IMR-90 (cell line): ENCODE results near the gene RIOX2. TPM values are rescaled to one million over a fixed set of nuclear protein-coding genes. Genes with fewer than 3 reads are reported as not detected.

Source experiments
- ATAC-seq: fragments of 200-7000 bp; cut with Tn5 transposase; 2 replicates; pipeline ENCODE4 v1.9.1; 2020; ENCODE audit warnings: low read depth, mild to moderate bottlenecking, moderate library complexity
- BruUV-seq: library from RNA; stranded (reverse); fragments of 400-500 nt; replicated peaks from 2 replicates; lab custom pipeline; 2021; lab: Mats Ljungman, UMichigan
- CTCF ChIA-PET: fragments of 300-600 bp; formaldehyde crosslinking; extraction: SDS; loops from one replicate; lab custom pipeline; 2021; ENCODE audit warnings: antibody characterized with exemption; lab: Yijun Ruan, JAX
- POLR2A ChIA-PET: fragments of 300-600 bp; sonication (Branson Sonifier 250); formaldehyde crosslinking; loops from one replicate; lab custom pipeline; 2022; ENCODE audit warnings: antibody characterized with exemption; ENCODE audit not compliant: unreplicated experiment; lab: Charles Lee
- DNase-seq: peaks from one replicate; pipeline ENCODE4 v3.0.0; 2013
- H2AFZ ChIP-seq: replicated peaks from 2 replicates; pipeline ENCODE3; 2013; ENCODE audit warnings: low read length, mild to moderate bottlenecking; ENCODE audit not compliant: poor library complexity
- H2AK5ac ChIP-seq: 2 replicates; pipeline ENCODE4 v1.6.1; 2013; ENCODE audit warnings: low read depth, low read length, inconsistent platforms
- H2AK9ac ChIP-seq: replicated peaks from 2 replicates; pipeline ENCODE3; 2013; ENCODE audit warnings: mild to moderate bottlenecking, low read depth, low read length, moderate library complexity; ENCODE audit not compliant: poor library complexity
- H2BK120ac ChIP-seq: 2 replicates; pipeline ENCODE4 v1.6.1; 2013; ENCODE audit warnings: low read depth, low read length, inconsistent platforms
- H2BK15ac ChIP-seq: 3 replicates; pipeline ENCODE4 v1.6.1; 2013; ENCODE audit warnings: low read depth, low read length, inconsistent platforms
- H2BK20ac ChIP-seq: 2 replicates; pipeline ENCODE4 v1.6.1; 2013; ENCODE audit warnings: low read depth, mild to moderate bottlenecking, inconsistent platforms, low read length, moderate library complexity
- H2BK5ac ChIP-seq: 2 replicates; pipeline ENCODE4 v1.6.1; 2013; ENCODE audit warnings: mild to moderate bottlenecking, low read depth, low read length, inconsistent platforms; ENCODE audit not compliant: poor library complexity, severe bottlenecking
- H3K14ac ChIP-seq: replicated peaks from 2 replicates; pipeline ENCODE4 v1.6.1; 2013; ENCODE audit warnings: low read depth, low read length, inconsistent platforms
- H3K18ac ChIP-seq: 2 replicates; pipeline ENCODE4 v1.6.1; 2013; ENCODE audit warnings: low read depth, low read length, control low read depth
- H3K23ac ChIP-seq: 2 replicates; pipeline ENCODE4 v1.6.1; 2013; ENCODE audit warnings: low read depth, low read length, inconsistent platforms
- H3K27ac ChIP-seq: 2 replicates; pipeline ENCODE4 v1.5.1; 2013; ENCODE audit warnings: mild to moderate bottlenecking, control low read depth, low read length; ENCODE audit not compliant: insufficient read depth
- H3K27me3 ChIP-seq: 2 replicates; pipeline ENCODE4 v1.6.1; 2013; ENCODE audit warnings: low read length; ENCODE audit not compliant: control insufficient read depth, insufficient read depth
- H3K36me3 ChIP-seq: 2 replicates; pipeline ENCODE4 v1.6.1; 2013; ENCODE audit warnings: low read length, mixed read lengths; ENCODE audit not compliant: control insufficient read depth, insufficient read depth
- H3K4ac ChIP-seq: 2 replicates; pipeline ENCODE4 v1.6.1; 2013; ENCODE audit warnings: low read depth, low read length, inconsistent platforms
- H3K4me1 ChIP-seq: 2 replicates; pipeline ENCODE4 v1.6.1; 2013; ENCODE audit warnings: low read length, mixed read lengths; ENCODE audit not compliant: control insufficient read depth, insufficient read depth
- H3K4me2 ChIP-seq: 2 replicates; pipeline ENCODE4 v1.6.1; 2013; ENCODE audit warnings: low read depth, mild to moderate bottlenecking, control low read depth, low read length, moderate library complexity
- H3K4me3 ChIP-seq: 2 replicates; pipeline ENCODE4 v1.5.1; 2013; ENCODE audit warnings: low read depth, mild to moderate bottlenecking, control low read depth, low read length, moderate library complexity; ENCODE audit not compliant: insufficient read depth
- H3K56ac ChIP-seq: 2 replicates; pipeline ENCODE4 v1.6.1; 2013; ENCODE audit warnings: low read length, inconsistent platforms; ENCODE audit not compliant: insufficient read depth; ENCODE audit errors: extremely low read depth
- H3K79me1 ChIP-seq, 2 experiments: 2 replicates each; pipeline ENCODE4 v1.6.1; 2013; ENCODE audit warnings: low read length in 2 of 2, inconsistent platforms in 1 of 2, low read depth in 1 of 2
- H3K9ac ChIP-seq: 2 replicates; pipeline ENCODE4 v1.6.1; 2013; ENCODE audit warnings: low read depth, low read length, control low read depth
- H3K9me1 ChIP-seq: 2 replicates; pipeline ENCODE4 v1.6.1; 2013; ENCODE audit warnings: low read length, inconsistent platforms; ENCODE audit not compliant: insufficient read depth
- H3K9me3 ChIP-seq: 2 replicates; pipeline ENCODE4 v1.6.1; 2013; ENCODE audit warnings: low read length; ENCODE audit not compliant: control insufficient read depth, insufficient read depth
- H4K20me1 ChIP-seq: 2 replicates; pipeline ENCODE4 v1.6.1; 2013; ENCODE audit warnings: low read length, inconsistent platforms; ENCODE audit not compliant: insufficient read depth
- H4K5ac ChIP-seq: 2 replicates; pipeline ENCODE4 v1.6.1; 2013; ENCODE audit warnings: mild to moderate bottlenecking, low read depth, low read length, control low read depth
- H4K8ac ChIP-seq, 2 experiments: 2 replicates each; pipeline ENCODE4 v1.6.1; 2013; ENCODE audit warnings: low read depth in 2 of 2, low read length in 2 of 2, control low read depth in 1 of 2, inconsistent platforms in 1 of 2
- H4K91ac ChIP-seq: 2 replicates; pipeline ENCODE4 v1.6.1; 2013; ENCODE audit warnings: low read depth, low read length, inconsistent platforms; ENCODE audit not compliant: insufficient read depth
- FOS ChIP-seq: fragments of 150-350 bp; IDR thresholded peaks from 2 replicates; pipeline ENCODE4 v1.6.1; 2016; ENCODE audit warnings: low read depth, low read length
- RFX5 ChIP-seq: IDR thresholded peaks from 2 replicates; pipeline ENCODE4 v1.8.0; 2012; ENCODE audit warnings: low read depth, mild to moderate bottlenecking, low read length, moderate library complexity
- WGBS, 2 experiments: methylation state at CpG; one replicate each; pipeline versions ENCODE4 v1.1.5 to v1.1.7; 2013; ENCODE audit warnings: missing lambda C conversion rate in 2 of 2; ENCODE audit not compliant: insufficient read length in 1 of 2; ENCODE audit errors: extremely low coverage in 2 of 2; 5-methylcytosine and 5-hydroxymethylcytosine counted together
- dilution Hi-C: fragments of 300-500 bp; cut with HindIII; formaldehyde crosslinking; loops from one replicate; pipeline ENCODE4 v1.14.3; 2018; ENCODE audit warnings: low sequenced_read_pairs; ENCODE audit not compliant: unreplicated experiment
- in situ Hi-C: fragments of 300-500 bp; cut with MboI; formaldehyde crosslinking; loops from 3 replicates; pipeline ENCODE4 v1.14.3; 2019; ENCODE audit warnings: low sequenced_read_pairs, inconsistent platforms, mixed read lengths
- intact Hi-C: fragments of 100-400 bp; cut with micrococcal nuclease; formaldehyde crosslinking; loops from 2 replicates; pipeline ENCODE4 v1.10.0; 2022
- polyA plus RNA-seq, 3 experiments: library from polyadenylated mRNA; depleted of rRNA; stranded (reverse); fragments of >200 nt; gene quantifications; 2 replicates each; pipeline ENCODE4 v1.2.3, GENCODE V29; 2012; ENCODE audit warnings: low replicate concordance in 1 of 3
- total RNA-seq: library from RNA; depleted of rRNA; stranded (reverse); fragments of >200 nt; gene quantifications from 2 replicates; pipeline ENCODE4 v1.2.3, GENCODE V29; 2012
- TF ChIP-seq, protein P1 (sequence below): conservative IDR thresholded peaks from 2 replicates; pipeline ENCODE4 v1.5.1; 2012; ENCODE audit warnings: mild to moderate bottlenecking, low read depth, low read length, improper control_type of control experiment
- TF ChIP-seq, protein P2 (sequence below): fragments of 150-350 bp; IDR thresholded peaks from 2 replicates; pipeline ENCODE4 v1.6.1; 2016; ENCODE audit warnings: low read depth, mild to moderate bottlenecking, low read length, moderate library complexity, borderline replicate concordance

The RIOX2 gene
- total and polyA plus RNA-seq, 2 of the 4 experiments (the other 2 are of a cell fraction), result 17.2 to 26.7 TPM

DNA sequence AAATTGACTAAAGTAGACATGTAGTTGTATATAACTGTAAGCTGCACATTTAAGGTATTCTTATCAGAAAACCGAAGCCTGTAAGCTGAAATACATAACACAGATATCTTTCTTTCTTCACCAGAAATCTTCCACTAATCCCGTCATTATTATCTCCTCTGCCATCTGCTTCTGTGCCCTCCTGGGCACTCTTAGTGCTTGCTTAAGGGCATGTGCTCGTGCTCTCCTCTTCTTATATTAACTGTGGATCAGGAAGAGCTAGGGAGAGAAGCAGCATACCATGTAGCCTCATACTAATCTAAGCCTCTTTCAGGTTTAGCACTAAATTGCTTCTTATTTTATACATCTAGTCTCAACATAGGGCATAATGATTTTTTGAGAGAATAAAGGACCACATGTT lies 60.8 kb downstream of the RIOX2 start:
- Histone ChIP-seq H4K8ac (no peak overlapping the region), H3K36me3 (peaks cover 5% of the 10 kb centered on the region; the same call in 1 of the 2 replicates), H2AFZ (no peak overlapping the region), H3K9me3 (no peaks in the 10 kb centered on the region), H3K14ac (no peak overlapping the region), H2BK15ac (no peak overlapping the region), H3K4me2 (no peak overlapping the region), H4K20me1 (no peaks in the 10 kb centered on the region), H2AK9ac (no peak overlapping the region), H3K18ac (no peak overlapping the region), H3K56ac (no peak overlapping the region), H3K9me1 (no peaks in the 10 kb centered on the region), H3K27me3 (no peaks in the 10 kb centered on the region), H3K27ac (no peak overlapping the region), H4K5ac (no peak overlapping the region), H4K91ac (no peak overlapping the region), H2BK5ac (no peak overlapping the region), H3K4me3 (no peak overlapping the region), H2BK120ac (no peak overlapping the region), H3K23ac (no peak overlapping the region), H3K9ac (no peak overlapping the region), H3K79me1 (no peaks in the 10 kb centered on the region), H2AK5ac (no peak overlapping the region), H3K4ac (no peak overlapping the region), H3K4me1 (no peaks in the 10 kb centered on the region), H2BK20ac (no peak overlapping the region)
- no TSS peak for BruUV-seq
- WGBS, 2 experiments, result no CpG with 5 or more reads among the region's 3 CpGs
- ATAC-seq (no peak), DNase-seq (no peak)
- CTCF ChIA-PET, result no interaction called here
- POLR2A ChIA-PET, result no interaction called here
- intact Hi-C loops (no loop called here), dilution Hi-C loops (no loop called here), in situ Hi-C loops (no loop called here)
- TF ChIP-seq FOS (no peak), RFX5 (no peak)
- TF ChIP-seq, protein P1, sequence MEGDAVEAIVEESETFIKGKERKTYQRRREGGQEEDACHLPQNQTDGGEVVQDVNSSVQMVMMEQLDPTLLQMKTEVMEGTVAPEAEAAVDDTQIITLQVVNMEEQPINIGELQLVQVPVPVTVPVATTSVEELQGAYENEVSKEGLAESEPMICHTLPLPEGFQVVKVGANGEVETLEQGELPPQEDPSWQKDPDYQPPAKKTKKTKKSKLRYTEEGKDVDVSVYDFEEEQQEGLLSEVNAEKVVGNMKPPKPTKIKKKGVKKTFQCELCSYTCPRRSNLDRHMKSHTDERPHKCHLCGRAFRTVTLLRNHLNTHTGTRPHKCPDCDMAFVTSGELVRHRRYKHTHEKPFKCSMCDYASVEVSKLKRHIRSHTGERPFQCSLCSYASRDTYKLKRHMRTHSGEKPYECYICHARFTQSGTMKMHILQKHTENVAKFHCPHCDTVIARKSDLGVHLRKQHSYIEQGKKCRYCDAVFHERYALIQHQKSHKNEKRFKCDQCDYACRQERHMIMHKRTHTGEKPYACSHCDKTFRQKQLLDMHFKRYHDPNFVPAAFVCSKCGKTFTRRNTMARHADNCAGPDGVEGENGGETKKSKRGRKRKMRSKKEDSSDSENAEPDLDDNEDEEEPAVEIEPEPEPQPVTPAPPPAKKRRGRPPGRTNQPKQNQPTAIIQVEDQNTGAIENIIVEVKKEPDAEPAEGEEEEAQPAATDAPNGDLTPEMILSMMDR, result no peak
- TF ChIP-seq, protein P2, sequence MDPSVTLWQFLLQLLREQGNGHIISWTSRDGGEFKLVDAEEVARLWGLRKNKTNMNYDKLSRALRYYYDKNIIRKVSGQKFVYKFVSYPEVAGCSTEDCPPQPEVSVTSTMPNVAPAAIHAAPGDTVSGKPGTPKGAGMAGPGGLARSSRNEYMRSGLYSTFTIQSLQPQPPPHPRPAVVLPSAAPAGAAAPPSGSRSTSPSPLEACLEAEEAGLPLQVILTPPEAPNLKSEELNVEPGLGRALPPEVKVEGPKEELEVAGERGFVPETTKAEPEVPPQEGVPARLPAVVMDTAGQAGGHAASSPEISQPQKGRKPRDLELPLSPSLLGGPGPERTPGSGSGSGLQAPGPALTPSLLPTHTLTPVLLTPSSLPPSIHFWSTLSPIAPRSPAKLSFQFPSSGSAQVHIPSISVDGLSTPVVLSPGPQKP, result no peak
